GM12878 (cell line): ENCODE data around the gene OMD. TPM values are rescaled to one million over a fixed set of nuclear protein-coding genes. Genes with fewer than 3 reads are reported as not detected.
A peak's percentile ranks its signal among the peaks of the same experiment; 100 is the strongest.

ENCODE experiments used
- ATAC-seq: fragments of 200-7000 bp; cut with Tn5 transposase; 3 replicates; pipeline ENCODE4 v1.9.1; 2020; ENCODE audit warnings: mild to moderate bottlenecking, moderate library complexity
- BruUV-seq: library from RNA; stranded (reverse); fragments of 400-500 nt; replicated peaks from 2 replicates; lab custom pipeline; 2021; lab: Mats Ljungman, UMichigan
- CTCF ChIA-PET: fragments of 300-600 bp; sonication (Branson Sonifier 250); formaldehyde crosslinking; extraction: SDS; loops from one replicate; lab custom pipeline; 2021; ENCODE audit warnings: inconsistent platforms; lab: Yijun Ruan, JAX
- POLR2A ChIA-PET: fragments of 350-600 bp; formaldehyde crosslinking; extraction: SDS; loops from one replicate; lab custom pipeline; 2021; ENCODE audit warnings: inconsistent platforms; lab: Charles Lee
- RAD21 ChIA-PET: fragments of 300-600 bp; sonication (Branson Sonifier 250); formaldehyde crosslinking; loops from one replicate; lab custom pipeline; 2023; ENCODE audit warnings: antibody characterized with exemption; ENCODE audit not compliant: unreplicated experiment; lab: Charles Lee
- SMC1A ChIA-PET: fragments of 300-600 bp; sonication (Branson Sonifier 250); formaldehyde crosslinking; loops from one replicate; lab custom pipeline; 2023; ENCODE audit not compliant: unreplicated experiment, uncharacterized antibody; lab: Charles Lee
- DNase-seq: peaks from one replicate; pipeline ENCODE4 v3.0.0-alpha.2; 2011; ENCODE audit warnings: low read depth, low spot score
- FAIRE-seq: peaks from 3 replicates; lab custom pipeline; 2011; peaks lifted over from hg19 to GRCh38; lab: Jason Lieb, UNC
- H2AFZ ChIP-seq: 2 replicates; pipeline ENCODE4 v1.6.0; 2011; ENCODE audit warnings: low read depth, low read length, control low read depth; ENCODE audit not compliant: control insufficient read depth
- H3K27ac ChIP-seq: 2 replicates; pipeline ENCODE4 v1.5.1; 2011; ENCODE audit warnings: control low read depth; ENCODE audit not compliant: control insufficient read depth, insufficient read depth
- H3K27me3 ChIP-seq, 2 experiments: replicated peaks in 1 of 2; 2 replicates each; pipeline versions ENCODE4 v1.6.0 to v1.6.1; 2011; ENCODE audit warnings: low read length in 1 of 2; ENCODE audit not compliant: control insufficient read depth in 2 of 2, insufficient read depth in 2 of 2
- H3K36me3 ChIP-seq, 2 experiments: 2 replicates each; pipeline ENCODE4 v1.5.1; 2011; ENCODE audit warnings: low read length in 1 of 2; ENCODE audit not compliant: control insufficient read depth in 2 of 2, insufficient read depth in 2 of 2
- H3K4me1 ChIP-seq: 2 replicates; pipeline ENCODE4 v1.6.1; 2011; ENCODE audit warnings: mild to moderate bottlenecking, low read length, moderate library complexity, mixed read lengths; ENCODE audit not compliant: control insufficient read depth, insufficient read depth
- H3K4me2 ChIP-seq: 2 replicates; pipeline ENCODE4 v1.6.0; 2011; ENCODE audit warnings: control low read depth; ENCODE audit not compliant: control insufficient read depth, insufficient read depth
- H3K4me3 ChIP-seq: fragments of 200-600 bp; sonication (generic); 2 replicates; pipeline ENCODE4 v1.5.1; 2016
- H3K79me2 ChIP-seq: 2 replicates; pipeline ENCODE4 v1.6.0; 2011; ENCODE audit warnings: low read length; ENCODE audit not compliant: control insufficient read depth, insufficient read depth
- H3K9ac ChIP-seq: 2 replicates; pipeline ENCODE4 v1.8.0; 2011; ENCODE audit warnings: low read length, control low read depth, mixed read lengths; ENCODE audit not compliant: control insufficient read depth, insufficient read depth
- H3K9me3 ChIP-seq: replicated peaks from 3 replicates; pipeline ENCODE4 v1.5.1; 2011; ENCODE audit warnings: mild to moderate bottlenecking, low read length; ENCODE audit not compliant: control insufficient read depth, insufficient read depth
- H4K20me1 ChIP-seq: 2 replicates; pipeline ENCODE4 v1.6.0; 2011; ENCODE audit not compliant: control insufficient read depth, insufficient read depth
- CHD1 ChIP-seq: IDR thresholded peaks from 2 replicates; pipeline ENCODE4 v1.6.1; 2012; ENCODE audit warnings: low read depth, low read length, improper control_type of control experiment
- EED ChIP-seq: sonication (generic); IDR thresholded peaks from 2 replicates; pipeline ENCODE4 v1.6.1; 2016; ENCODE audit warnings: antibody characterized with exemption, low read depth
- ZNF384 ChIP-seq: IDR thresholded peaks from 2 replicates; pipeline ENCODE4 v1.6.1; 2012; ENCODE audit warnings: low read depth, mild to moderate bottlenecking, low read length, improper control_type of control experiment, borderline replicate concordance
- WGBS: methylation state at CpG from one replicate; pipeline ENCODE4 v1.1.6; 2016; ENCODE audit warnings: low lambda C conversion rate; ENCODE audit not compliant: insufficient replicate concordance, insufficient coverage; ENCODE audit errors: missing lambda C conversion rate; 5-methylcytosine and 5-hydroxymethylcytosine counted together
- in situ Hi-C: fragments of 300-500 bp; cut with MboI; formaldehyde crosslinking; loops from 9 replicates; pipeline ENCODE4 v1.14.3; 2018; ENCODE audit warnings: mixed read lengths
- intact Hi-C: fragments of 100-400 bp; cut with micrococcal nuclease; formaldehyde crosslinking; loops from one replicate; pipeline ENCODE4 v1.14.2; 2022; ENCODE audit not compliant: unreplicated experiment
- polyA plus RNA-seq, 11 experiments: library from polyadenylated mRNA; depleted of rRNA in 4 of 11; unstranded in 6 of 11; stranded (reverse) in 5 of 11; fragments of >200 nt; fragmentation: Nextera tagmentation in 4 of 11; fragmentation: Illumina TruSeq in 1 of 11; extraction: Ambion mirVana in 4 of 11; extraction: Trizol in 1 of 11; gene quantifications; 1 replicate in 1 of 11; 2 replicates in 10 of 11; pipeline versions ENCODE4 v1.2.1 to v1.2.3, GENCODE V29; 2011 to 2016; ENCODE audit warnings: inconsistent platforms in 2 of 11, missing spikeins in 2 of 11, low read depth in 1 of 11
- total RNA-seq, 4 experiments: library from RNA; depleted of rRNA in 3 of 4; stranded (reverse); fragments of >200 nt in 3 of 4; fragmentation: Illumina TruSeq in 1 of 4; extraction: Trizol in 1 of 4; gene quantifications; 2 replicates each; pipeline versions ENCODE4 v1.2.1 to v1.2.3, GENCODE V29; 2013 to 2021
- TF ChIP-seq, protein P1 (sequence below): fragments of 450-650 bp; IDR thresholded peaks from 2 replicates; pipeline ENCODE4 v1.6.1; 2017; ENCODE audit warnings: mild to moderate bottlenecking, low read depth, inconsistent platforms; ENCODE audit not compliant: poor library complexity, severe bottlenecking

Gene OMD
- total and polyA plus RNA-seq, 10 of the 15 experiments (the other 5 are each of a cell fraction or from before 2014, with no cell fraction given), result 0.08 to 0.70 (median 0.57) TPM; not detected in 7

DNA sequence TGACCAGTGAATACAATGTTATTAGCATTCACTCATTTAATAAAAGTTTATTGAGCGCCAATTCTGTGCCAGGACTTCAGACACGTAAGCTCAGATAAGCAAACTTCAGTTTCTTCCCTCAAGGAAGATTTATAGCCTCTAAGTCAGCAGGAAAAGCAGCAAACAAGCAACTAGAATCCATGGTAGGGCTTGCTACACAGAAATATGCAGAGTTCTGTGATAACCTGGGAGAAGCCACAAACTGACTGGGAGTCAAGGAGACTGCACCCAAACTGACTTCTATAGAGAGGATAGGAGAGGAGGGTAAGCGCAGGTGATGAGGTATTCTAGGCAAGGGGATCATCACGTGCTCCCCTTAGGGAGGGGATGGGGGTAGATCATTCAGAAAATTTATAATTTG is 18.5 kb downstream of the OMD start:
- ChIA-PET CTCF (interaction anchor here (0.6 kb wide), 1 partner anchor 15 kb away, joined by 3 read pairs; no protein-coding TSS in a partner anchor), POLR2A (no interaction called here), RAD21 (no interaction called here), SMC1A (interaction anchor here (0.9 to 2.6 kb wide), 4 partner anchors 8 to 446 kb away, joined by 3 to 7 read pairs (median 3); no protein-coding TSS in a partner anchor)
- H3K9ac ChIP-seq, result no peak overlapping the region
- no peak overlapping the region for H3K4me2 ChIP-seq
- H3K4me1 ChIP-seq, result no peaks in the 10 kb centered on the region
- TF ChIP-seq ZNF384, result no peak
- TF ChIP-seq EED, result no peak
- TF ChIP-seq, protein P1, sequence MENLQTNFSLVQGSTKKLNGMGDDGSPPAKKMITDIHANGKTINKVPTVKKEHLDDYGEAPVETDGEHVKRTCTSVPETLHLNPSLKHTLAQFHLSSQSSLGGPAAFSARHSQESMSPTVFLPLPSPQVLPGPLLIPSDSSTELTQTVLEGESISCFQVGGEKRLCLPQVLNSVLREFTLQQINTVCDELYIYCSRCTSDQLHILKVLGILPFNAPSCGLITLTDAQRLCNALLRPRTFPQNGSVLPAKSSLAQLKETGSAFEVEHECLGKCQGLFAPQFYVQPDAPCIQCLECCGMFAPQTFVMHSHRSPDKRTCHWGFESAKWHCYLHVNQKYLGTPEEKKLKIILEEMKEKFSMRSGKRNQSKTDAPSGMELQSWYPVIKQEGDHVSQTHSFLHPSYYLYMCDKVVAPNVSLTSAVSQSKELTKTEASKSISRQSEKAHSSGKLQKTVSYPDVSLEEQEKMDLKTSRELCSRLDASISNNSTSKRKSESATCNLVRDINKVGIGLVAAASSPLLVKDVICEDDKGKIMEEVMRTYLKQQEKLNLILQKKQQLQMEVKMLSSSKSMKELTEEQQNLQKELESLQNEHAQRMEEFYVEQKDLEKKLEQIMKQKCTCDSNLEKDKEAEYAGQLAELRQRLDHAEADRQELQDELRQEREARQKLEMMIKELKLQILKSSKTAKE, result no peak
- no peak for TF ChIP-seq CHD1
- peak overlapping the region; percentile 22 for H2AFZ ChIP-seq
- FAIRE-seq (no peak), DNase-seq (no peak), ATAC-seq (peak; percentile 22; the same call in 1 of the 3 replicates)
- intact Hi-C loops, result no loop called here
- H4K20me1 ChIP-seq, result no peaks in the 10 kb centered on the region
- no peaks in the 10 kb centered on the region for H3K27me3 ChIP-seq
- WGBS, result 53% methylated on average over 4 of the region's 4 CpGs
- no peak overlapping the region for H3K27ac ChIP-seq
- no peaks in the 10 kb centered on the region for H3K9me3 ChIP-seq
- H3K79me2 ChIP-seq, result no peaks in the 10 kb centered on the region
- no peak overlapping the region for H3K4me3 ChIP-seq
- in situ Hi-C loops, result no loop called here
- BruUV-seq, result no TSS peak
- H3K36me3 ChIP-seq, result no peaks in the 10 kb centered on the region
